ENCODE measurements around the gene IKZF2.
A peak's percentile ranks its signal among the peaks of the same experiment; 100 is the strongest.

Gene IKZF2

GRCh38 chr2:213067888-213068287 is 83.5 kb downstream of the IKZF2 start:
- no peak for TF ChIP-seq CTCF (IDR thresholded peaks at IDR 0.05; ENCODE audit: control insufficient read depth, extremely low read depth, insufficient read depth)
- no peak for DNase-seq (ENCODE audit: low read depth)
- no peak overlapping the region for H3K4me3 ChIP-seq (ENCODE audit: low read depth, low read length)

GRCh38 chr2:213066443-213066743 is 85.0 kb downstream of the IKZF2 start:
- TF ChIP-seq CTCF (IDR thresholded peaks at IDR 0.05; ENCODE audit: control insufficient read depth, extremely low read depth, insufficient read depth) = no peak
- DNase-seq (ENCODE audit: low read depth) = no peak
- peak overlapping the region; percentile 12; the same call in 1 of the 2 replicates for H3K4me3 ChIP-seq (ENCODE audit: low read depth, low read length)

- peak overlapping the region; percentile 12; the same call in 1 of the 2 replicates for H3K4me3 ChIP-seq (ENCODE audit: low read depth, low read length)
- peak; percentile 62 for DNase-seq (ENCODE audit: low read depth)
- TF ChIP-seq CTCF (IDR thresholded peaks at IDR 0.05; ENCODE audit: control insufficient read depth, extremely low read depth, insufficient read depth) = no peak
Observed at GRCh38 chr2:213065583-213066442, 85.6 kb downstream of the IKZF2 start.

- TF ChIP-seq CTCF (IDR thresholded peaks at IDR 0.05; ENCODE audit: control insufficient read depth, extremely low read depth, insufficient read depth) = no peak
- DNase-seq (ENCODE audit: low read depth) = no peak
- H3K4me3 ChIP-seq (ENCODE audit: low read depth, low read length) = no peak overlapping the region
Observed at GRCh38 chr2:213064099-213064498, 87.3 kb downstream of the IKZF2 start.

- no peak for DNase-seq (ENCODE audit: low read depth)
- no peak overlapping the region for H3K4me3 ChIP-seq (ENCODE audit: low read depth, low read length)
- no peak for TF ChIP-seq CTCF (IDR thresholded peaks at IDR 0.05; ENCODE audit: control insufficient read depth, extremely low read depth, insufficient read depth)
Observed at GRCh38 chr2:213057977-213058376, 93.4 kb downstream of the IKZF2 start.

- H3K4me3 ChIP-seq (ENCODE audit: low read depth, low read length) = no peak overlapping the region
- no peak for DNase-seq (ENCODE audit: low read depth)
- no peak for TF ChIP-seq CTCF (IDR thresholded peaks at IDR 0.05; ENCODE audit: control insufficient read depth, extremely low read depth, insufficient read depth)
Observed at GRCh38 chr2:213046431-213046830, 105.0 kb downstream of the IKZF2 start.

- no peak for TF ChIP-seq CTCF (IDR thresholded peaks at IDR 0.05; ENCODE audit: control insufficient read depth, extremely low read depth, insufficient read depth)
- no peak for DNase-seq (ENCODE audit: low read depth)
- H3K4me3 ChIP-seq (ENCODE audit: low read depth, low read length) = no peak overlapping the region
Observed at GRCh38 chr2:213043566-213043965, 107.8 kb downstream of the IKZF2 start.

Measured in LNCaP clone FGC (cell line).